NB4 (cell line): ENCODE measurements around the gene CCDC181.

ENCODE experiments used
- DNase-seq: peaks from one replicate; pipeline ENCODE4 v3.0.0; 2010; ENCODE audit warnings: low read depth
- H3K4me3 ChIP-seq: one replicate; pipeline ENCODE4 v1.5.1; 2011; ENCODE audit warnings: mild to moderate bottlenecking, low read depth, low read length, moderate library complexity
- MYC ChIP-seq: IDR thresholded peaks from 2 replicates; pipeline ENCODE4 v1.6.1; 2011; ENCODE audit warnings: low read depth, low read length
- POLR2A ChIP-seq: IDR thresholded peaks from 2 replicates; pipeline ENCODE4 v1.6.1; 2011; ENCODE audit warnings: mild to moderate bottlenecking; ENCODE audit not compliant: insufficient read length; ENCODE audit errors: extremely low read depth
- TF ChIP-seq, protein P1 (sequence below): IDR thresholded peaks from one replicate; pipeline ENCODE4 v1.5.1; 2012; ENCODE audit warnings: low read depth, low read length
- TF ChIP-seq, protein P2 (sequence below): IDR thresholded peaks from 2 replicates; pipeline ENCODE4 v1.6.1; 2011; ENCODE audit warnings: low read depth, low read length

The CCDC181 gene

DNA sequence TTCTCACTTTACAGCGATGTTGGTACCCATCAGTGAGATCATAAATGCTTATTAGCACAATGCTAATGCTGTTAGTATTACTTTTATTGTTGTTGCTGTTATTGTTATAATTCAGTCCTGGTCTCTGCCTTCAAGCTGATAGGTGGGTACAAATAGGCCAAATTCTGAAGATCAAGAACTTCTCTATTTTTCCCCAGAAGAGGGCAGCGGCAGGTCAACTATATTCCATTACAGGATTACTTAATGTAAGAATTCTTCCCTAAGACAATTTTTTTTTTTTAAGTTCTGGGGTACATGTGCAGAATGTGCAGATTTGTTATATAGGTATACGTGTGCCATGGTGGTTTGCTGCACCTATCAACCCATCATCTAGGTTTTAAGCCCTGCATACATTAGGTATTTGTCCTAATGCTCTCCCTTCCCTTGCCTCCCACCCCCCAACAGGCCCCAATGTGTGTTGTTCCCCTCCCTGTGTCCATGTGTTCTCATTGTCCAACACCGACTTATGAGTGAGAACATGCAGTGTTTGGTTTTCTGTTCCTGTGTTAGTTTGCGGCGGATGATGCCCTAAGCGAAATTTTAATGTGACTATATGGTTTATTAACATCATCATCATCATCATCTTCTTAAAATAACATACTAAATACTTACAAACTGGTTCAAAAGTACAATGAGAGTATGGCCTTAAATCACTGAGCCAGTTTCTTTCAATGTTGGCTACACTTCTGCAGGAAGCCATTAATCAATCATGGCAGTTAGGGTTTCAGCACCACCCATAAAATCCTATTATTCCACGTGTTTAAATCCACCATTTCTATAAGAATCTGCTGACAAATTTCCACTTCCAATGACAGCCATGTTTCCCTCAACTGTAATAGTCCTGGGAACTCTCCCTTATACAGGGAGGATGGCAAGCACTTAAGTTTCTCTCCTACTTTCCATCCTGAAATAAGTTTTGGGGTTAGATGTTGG, 39.3 kb upstream of the CCDC181 start:
- H3K4me3 ChIP-seq: no peak overlapping the region
- TF ChIP-seq POLR2A (no peak), MYC (no peak)
- TF ChIP-seq, protein P1, sequence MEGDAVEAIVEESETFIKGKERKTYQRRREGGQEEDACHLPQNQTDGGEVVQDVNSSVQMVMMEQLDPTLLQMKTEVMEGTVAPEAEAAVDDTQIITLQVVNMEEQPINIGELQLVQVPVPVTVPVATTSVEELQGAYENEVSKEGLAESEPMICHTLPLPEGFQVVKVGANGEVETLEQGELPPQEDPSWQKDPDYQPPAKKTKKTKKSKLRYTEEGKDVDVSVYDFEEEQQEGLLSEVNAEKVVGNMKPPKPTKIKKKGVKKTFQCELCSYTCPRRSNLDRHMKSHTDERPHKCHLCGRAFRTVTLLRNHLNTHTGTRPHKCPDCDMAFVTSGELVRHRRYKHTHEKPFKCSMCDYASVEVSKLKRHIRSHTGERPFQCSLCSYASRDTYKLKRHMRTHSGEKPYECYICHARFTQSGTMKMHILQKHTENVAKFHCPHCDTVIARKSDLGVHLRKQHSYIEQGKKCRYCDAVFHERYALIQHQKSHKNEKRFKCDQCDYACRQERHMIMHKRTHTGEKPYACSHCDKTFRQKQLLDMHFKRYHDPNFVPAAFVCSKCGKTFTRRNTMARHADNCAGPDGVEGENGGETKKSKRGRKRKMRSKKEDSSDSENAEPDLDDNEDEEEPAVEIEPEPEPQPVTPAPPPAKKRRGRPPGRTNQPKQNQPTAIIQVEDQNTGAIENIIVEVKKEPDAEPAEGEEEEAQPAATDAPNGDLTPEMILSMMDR: no peak
- TF ChIP-seq, protein P2, sequence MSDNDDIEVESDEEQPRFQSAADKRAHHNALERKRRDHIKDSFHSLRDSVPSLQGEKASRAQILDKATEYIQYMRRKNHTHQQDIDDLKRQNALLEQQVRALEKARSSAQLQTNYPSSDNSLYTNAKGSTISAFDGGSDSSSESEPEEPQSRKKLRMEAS: no peak
- DNase-seq: peak; percentile 50

DNA sequence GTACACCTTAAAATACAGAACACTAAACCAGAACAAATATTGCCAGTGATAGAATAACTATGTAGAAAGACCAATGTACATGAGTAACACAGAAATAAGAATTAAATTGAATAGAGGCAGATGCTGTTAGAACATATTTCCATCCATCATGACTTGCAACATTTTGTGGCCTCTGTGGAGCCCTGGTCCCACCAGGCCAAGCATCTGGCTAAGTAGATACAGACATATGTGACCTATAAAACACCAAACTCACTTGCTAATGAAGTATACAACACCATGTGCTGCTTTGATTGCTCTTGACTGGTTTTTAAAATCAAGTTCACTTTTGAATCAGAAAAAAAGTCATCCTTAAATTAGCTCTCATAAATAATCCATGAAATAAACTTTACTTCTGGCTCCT, 38.0 kb upstream of the CCDC181 start:
- H3K4me3 ChIP-seq: no peak overlapping the region
- DNase-seq: no peak
- no peak for TF ChIP-seq POLR2A
- TF ChIP-seq, protein P1: no peak
- TF ChIP-seq, protein P2: no peak
- no peak for TF ChIP-seq MYC

DNA sequence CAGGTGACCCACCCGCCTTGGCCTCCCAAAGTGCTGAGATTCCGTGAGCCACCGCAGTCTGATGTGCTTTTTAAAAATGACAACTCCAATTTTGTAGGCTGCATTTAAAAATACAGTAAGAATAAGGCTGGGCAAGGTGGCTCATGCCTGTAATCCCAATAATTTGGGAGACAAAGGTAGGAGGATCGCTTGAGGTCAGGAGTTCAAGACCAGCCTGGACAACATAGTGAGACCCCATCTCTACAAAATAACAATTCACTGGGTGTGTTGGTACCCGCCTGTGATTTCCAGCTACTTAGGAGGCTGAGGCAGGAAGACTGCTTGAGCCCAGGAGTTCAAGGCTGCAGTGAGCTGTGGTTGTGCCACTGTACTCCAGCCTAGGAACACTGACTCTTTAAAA, 35.1 kb upstream of the CCDC181 start:
- TF ChIP-seq POLR2A (no peak), MYC (no peak)
- TF ChIP-seq, protein P2: no peak
- TF ChIP-seq, protein P1: no peak
- no peak overlapping the region for H3K4me3 ChIP-seq
- DNase-seq: no peak

DNA sequence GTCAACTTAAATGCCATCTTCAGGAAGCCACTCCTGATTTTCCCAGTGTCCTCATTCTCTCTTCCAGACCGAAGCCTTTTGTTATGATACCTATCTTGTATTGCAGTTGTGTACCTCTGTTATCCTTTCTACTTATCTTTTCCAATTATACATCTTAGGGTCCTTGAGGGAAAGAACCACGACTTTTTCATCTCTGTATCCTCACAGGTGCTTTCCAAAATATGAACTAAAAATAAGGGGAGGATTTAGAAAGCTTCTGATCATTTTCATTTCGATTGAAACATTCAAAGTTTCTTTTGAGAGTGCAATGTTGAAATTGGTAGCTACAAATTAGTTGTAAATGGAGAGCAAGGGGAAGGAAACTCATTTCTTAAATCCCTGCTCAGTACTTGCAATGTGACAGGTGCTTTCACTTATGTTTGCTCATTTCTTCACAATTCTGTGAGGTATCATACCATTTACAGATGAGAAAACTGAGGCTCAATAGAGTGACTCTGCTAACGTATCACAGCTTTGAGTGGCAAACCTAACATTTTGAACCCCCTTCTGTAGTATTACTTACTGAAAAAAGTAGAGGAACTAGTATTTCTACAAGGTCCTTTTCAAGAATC, 34.2 kb upstream of the CCDC181 start:
- TF ChIP-seq, protein P2: no peak
- no peak for TF ChIP-seq POLR2A
- TF ChIP-seq MYC: no peak
- TF ChIP-seq, protein P1: no peak
- no peak overlapping the region for H3K4me3 ChIP-seq
- no peak for DNase-seq

DNA sequence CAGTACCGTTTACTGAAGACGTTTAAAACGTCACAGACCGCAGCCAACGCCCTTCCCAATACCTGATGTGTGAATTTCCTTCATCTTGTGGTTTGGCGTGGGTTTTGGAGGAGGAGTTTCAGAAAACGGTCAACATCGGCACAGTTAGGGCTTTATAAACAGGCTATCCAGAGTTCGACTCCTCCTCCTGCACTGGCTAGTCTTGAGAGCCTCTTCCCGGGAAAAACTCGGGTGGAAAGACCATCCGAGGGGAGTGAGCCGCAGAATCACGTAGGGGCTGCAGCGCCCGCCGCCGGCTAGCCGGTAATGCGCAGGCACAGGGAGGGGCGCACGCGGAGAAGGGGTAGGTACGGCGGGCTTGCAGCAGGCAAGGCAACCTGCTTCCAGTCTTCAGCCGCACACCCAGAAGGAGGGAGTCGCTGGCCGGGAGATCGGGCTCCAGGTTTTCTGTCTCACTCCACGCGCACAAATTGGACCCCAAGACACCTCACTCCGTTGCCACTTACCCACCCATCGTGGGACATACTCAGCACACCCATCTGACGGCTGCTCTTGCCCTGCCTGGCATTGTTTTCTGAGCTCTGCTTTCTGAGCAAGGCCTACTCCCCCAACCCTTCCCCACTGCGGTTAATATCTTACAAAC, 33.0 kb upstream of the CCDC181 start:
- TF ChIP-seq MYC (no peak), POLR2A (no peak)
- TF ChIP-seq, protein P2: no peak
- TF ChIP-seq, protein P1: no peak
- DNase-seq: no peak
- H3K4me3 ChIP-seq: no peak overlapping the region
